SKM-1 (cell line): ENCODE data around the gene SLC16A13.
"Not testable (repeated sequence)": the region's sequence is repeated elsewhere in the genome, so short reads cannot be mapped to it uniquely, and the experiment has no call there.

ENCODE experiments used
- DNase-seq: peaks from one replicate; lab custom pipeline; 2025; ENCODE audit not compliant: unreplicated experiment; lab: John Stamatoyannopoulos, UW

Gene SLC16A13

GRCh38 chr17:7035591-7036368 lies at the start of gene SLC16A13:
Gene SLC16A13 (plus strand): TSS chr17:7036015. CDS start chr17:7036383, 368 bp downstream.
- DNase-seq: peak; percentile 50

GRCh38 chr17:6986676-6987075 lies 49.1 kb upstream of the SLC16A13 start:
- DNase-seq: no peak

- DNase-seq: no peak
These were observed 46.0 kb upstream of the SLC16A13 start for GRCh38 chr17:6989779-6990178.

GRCh38 chr17:6993613-6994056 lies 42.2 kb upstream of the SLC16A13 start:
- not testable (repeated sequence) for DNase-seq

GRCh38 chr17:6994118-6994598 lies 41.7 kb upstream of the SLC16A13 start:
- DNase-seq: no peak

GRCh38 chr17:6994666-6995256 lies 41.1 kb upstream of the SLC16A13 start:
- no peak for DNase-seq

GRCh38 chr17:6995500-6996255 lies 40.1 kb upstream of the SLC16A13 start, which contains the start of gene ALOX12:
Gene ALOX12 (plus strand): TSS chr17:6996049. CDS start chr17:6996118, 69 bp downstream.
- DNase-seq: no peak

- no peak for DNase-seq
These were observed 39.4 kb upstream of the SLC16A13 start for GRCh38 chr17:6996256-6997011.

- no peak for DNase-seq
These were observed 38.6 kb upstream of the SLC16A13 start for GRCh38 chr17:6997171-6997570.

GRCh38 chr17:6998855-6999508 lies 36.8 kb upstream of the SLC16A13 start:
- no peak for DNase-seq

GRCh38 chr17:7001318-7001961 lies 34.4 kb upstream of the SLC16A13 start:
- peak; percentile 2 for DNase-seq

- no peak for DNase-seq
These were observed 33.3 kb upstream of the SLC16A13 start for GRCh38 chr17:7002288-7003047.

- no peak for DNase-seq
These were observed 32.1 kb upstream of the SLC16A13 start for GRCh38 chr17:7003745-7004144.

- DNase-seq: peak; percentile 7
These were observed 31.2 kb upstream of the SLC16A13 start for GRCh38 chr17:7004398-7005253.

GRCh38 chr17:7005716-7006115 lies 30.1 kb upstream of the SLC16A13 start:
- DNase-seq: no peak

- DNase-seq: no peak
These were observed 28.7 kb upstream of the SLC16A13 start for GRCh38 chr17:7007143-7007542.

GRCh38 chr17:7010523-7010922 lies 25.3 kb upstream of the SLC16A13 start:
- DNase-seq: no peak

- no peak for DNase-seq
These were observed 24.4 kb upstream of the SLC16A13 start for GRCh38 chr17:7011415-7011814.
